22Rv1 (cell line): ENCODE results near the gene MZT2A.

Experiments used
- CTCF ChIP-seq: fragments of 450-650 bp; IDR thresholded peaks from 2 replicates; pipeline ENCODE4 v1.5.1; 2017; ENCODE audit warnings: mild to moderate bottlenecking
- ZFX ChIP-seq: fragments of 450-650 bp; IDR thresholded peaks from 2 replicates; pipeline ENCODE4 v1.6.1; 2017; ENCODE audit warnings: antibody characterized with exemption, borderline replicate concordance

- no peak for TF ChIP-seq CTCF
- no peak for TF ChIP-seq ZFX
Observed at GRCh38 chr2:131535526-131535925, 43.3 kb upstream of the MZT2A start.
